ENCODE data around the gene TFPT. TPM values are rescaled to one million over a fixed set of nuclear protein-coding genes. Genes with fewer than 3 reads are reported as not detected.

Gene TFPT
- polyA plus RNA-seq, 1 experiment: 12.3 TPM

Other genes starting within 250 kb of the TFPT start
- gene MYADM, start 247.8 kb downstream of the TFPT start, polyA plus RNA-seq (2011; rRNA removed): 39.3 and 71.0 TPM in 2 replicates
- gene PRKCG, start 233.5 kb downstream of the TFPT start, polyA plus RNA-seq (2011; rRNA removed): 0.09 and 0.14 TPM in 2 replicates
- 8.6 and 9.3 TPM in 2 replicates for gene CACNG7, start 206.4 kb downstream of the TFPT start, polyA plus RNA-seq (2011; rRNA removed)
- gene CACNG8, start 152.7 kb downstream of the TFPT start, polyA plus RNA-seq (2011; rRNA removed): 0.33 and 0.52 TPM in 2 replicates
- 0.17 and 0.19 TPM in 2 replicates for gene CACNG6, start 124.0 kb downstream of the TFPT start, polyA plus RNA-seq (2011; rRNA removed)
- gene VSTM1, start 51.8 kb downstream of the TFPT start, polyA plus RNA-seq (2011; rRNA removed): not detected in 2 replicates
- not detected in 2 replicates for gene TARM1, start 34.3 kb downstream of the TFPT start, polyA plus RNA-seq (2011; rRNA removed)
- gene OSCAR, start 14.9 kb downstream of the TFPT start, polyA plus RNA-seq (2011; rRNA removed): 0.22 and 0.29 TPM in 2 replicates
- gene NDUFA3, start 12.8 kb downstream of the TFPT start, polyA plus RNA-seq (2011; rRNA removed): 35.4 and 54.0 TPM in 2 replicates
- 28.7 and 35.3 TPM in 2 replicates for gene PRPF31, start 97 bp upstream of the TFPT start, polyA plus RNA-seq (2011; rRNA removed)
- gene CNOT3, start 22.1 kb upstream of the TFPT start, polyA plus RNA-seq (2011; rRNA removed): 9.9 and 18.7 TPM in 2 replicates
- gene LENG1, start 44.1 kb upstream of the TFPT start, polyA plus RNA-seq (2011; rRNA removed): 3.0 and 3.3 TPM in 2 replicates
- gene TMC4, start 57.5 kb upstream of the TFPT start, polyA plus RNA-seq (2011; rRNA removed): 1.3 and 1.5 TPM in 2 replicates
- gene MBOAT7, start 73.9 kb upstream of the TFPT start, polyA plus RNA-seq (2011; rRNA removed): 45.1 and 63.2 TPM in 2 replicates
- gene TSEN34, start 75.7 kb upstream of the TFPT start, polyA plus RNA-seq (2011; rRNA removed): 32.4 and 36.4 TPM in 2 replicates
- 1,566 and 2,378 TPM in 2 replicates for gene RPS9, start 85.2 kb upstream of the TFPT start, polyA plus RNA-seq (2011; rRNA removed)
- not detected in 2 replicates for gene LILRB3, start 107.3 kb upstream of the TFPT start, polyA plus RNA-seq (2011; rRNA removed)
- gene LILRA6, start 127.1 kb upstream of the TFPT start, polyA plus RNA-seq (2011; rRNA removed): not detected in 2 replicates
- not detected in 2 replicates for gene LILRB5, start 141.6 kb upstream of the TFPT start, polyA plus RNA-seq (2011; rRNA removed)
- not detected in 2 replicates for gene LILRB2, start 165.5 kb upstream of the TFPT start, polyA plus RNA-seq (2011; rRNA removed)
- gene LILRA5, start 197.5 kb upstream of the TFPT start, polyA plus RNA-seq (2011; rRNA removed): not detected in 2 replicates
- gene LILRA4, start 223.5 kb upstream of the TFPT start, polyA plus RNA-seq (2011; rRNA removed): not detected in 2 replicates
- gene LAIR1, start 249.3 kb upstream of the TFPT start, polyA plus RNA-seq (2011; rRNA removed): not detected in 2 replicates

Measured in AG04450 (cell line).